RWPE1 (cell line): ENCODE measurements around the gene EFCAB7.
A peak's percentile ranks its signal among the peaks of the same experiment; 100 is the strongest.

Experiments
- CTCF ChIA-PET: fragments of 350-600 bp; sonication (Branson Sonifier 250); formaldehyde crosslinking; extraction: SDS; loops from one replicate; lab custom pipeline; 2021; lab: Yijun Ruan, JAX
- POLR2A ChIA-PET: fragments of 400-600 bp; formaldehyde crosslinking; extraction: SDS; loops from one replicate; lab custom pipeline; 2020; ENCODE audit warnings: antibody characterized with exemption; ENCODE audit not compliant: low non-redundant PET; lab: Yijun Ruan, JAX
- DNase-seq: peaks from one replicate; pipeline ENCODE4 v3.0.0; 2012; ENCODE audit warnings: low spot score
- H3K27ac ChIP-seq: fragments of 450-650 bp; 2 replicates; pipeline ENCODE4 v1.5.1; 2017
- CTCF ChIP-seq: fragments of 450-650 bp; conservative IDR thresholded peaks from 2 replicates; pipeline ENCODE4 v1.5.1; 2017; ENCODE audit warnings: low read depth, mild to moderate bottlenecking

Gene EFCAB7

DNA sequence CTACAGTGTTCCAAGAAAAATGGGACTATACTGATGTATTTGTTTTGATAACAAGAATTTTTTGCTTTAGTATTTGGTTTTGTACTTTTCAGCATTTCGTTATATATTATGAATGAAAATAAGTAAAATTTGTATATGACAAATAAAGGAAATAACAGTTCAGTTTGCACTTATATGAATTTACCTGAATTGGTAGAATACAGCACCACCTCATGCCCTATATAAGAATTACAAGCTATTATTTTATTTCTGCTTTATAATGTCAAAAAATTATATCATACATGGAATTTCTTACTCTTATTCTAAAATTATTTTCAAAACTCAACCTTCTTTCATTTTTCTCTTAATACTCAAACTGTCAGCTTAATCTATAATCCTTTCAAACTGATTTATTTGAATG is 14.6 kb downstream of the EFCAB7 start:
- H3K27ac ChIP-seq = no peak overlapping the region
- DNase-seq = peak; percentile 11
- ChIA-PET POLR2A (no interaction called here), CTCF (interaction anchor here (0.5 to 1.6 kb wide), 11 partner anchors 8 to 711 kb away, joined by 3 to 6 read pairs (median 3); no protein-coding TSS in a partner anchor)
- peak; percentile 61 for TF ChIP-seq CTCF

DNA sequence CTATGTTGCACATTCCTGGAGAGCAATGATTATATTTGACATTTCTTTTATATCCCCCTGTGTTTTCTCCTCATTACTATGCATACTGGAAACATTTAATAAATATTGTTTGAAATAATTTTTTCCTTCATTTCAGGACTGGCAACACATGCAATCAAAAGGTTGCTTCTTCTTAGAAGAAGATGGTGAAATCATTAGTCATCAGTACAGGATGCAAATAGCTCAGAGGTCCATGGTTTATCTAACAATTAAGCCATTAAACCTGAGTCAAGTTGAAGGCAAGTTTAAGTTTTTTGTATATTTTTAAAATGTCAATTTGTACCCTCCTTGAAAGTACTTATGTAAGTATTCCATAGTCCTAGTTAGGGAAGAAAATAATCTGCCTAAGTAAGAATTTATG is 22.5 kb downstream of the EFCAB7 start:
- CTCF ChIA-PET = interaction anchor here (0.6 kb wide), 1 partner anchor 8 kb away, joined by 3 read pairs; no protein-coding TSS in a partner anchor
- DNase-seq = peak; percentile 27
- peak overlapping the region; percentile 60 for H3K27ac ChIP-seq
- POLR2A ChIA-PET = no interaction called here
- no peak for TF ChIP-seq CTCF

- CTCF ChIA-PET = no interaction called here
- peak; percentile 32 for DNase-seq
- H3K27ac ChIP-seq = peak overlapping the region; percentile 24; the same call in 1 of the 2 replicates
- no peak for TF ChIP-seq CTCF
- POLR2A ChIA-PET = no interaction called here
These were observed 24.4 kb downstream of the EFCAB7 start for GRCh38 chr1:63547621-63548294.

GRCh38 chr1:63548303-63548702 is 25.0 kb downstream of the EFCAB7 start:
- no peak for TF ChIP-seq CTCF
- POLR2A ChIA-PET = no interaction called here
- CTCF ChIA-PET = no interaction called here
- H3K27ac ChIP-seq = no peak overlapping the region
- DNase-seq = no peak

GRCh38 chr1:63548877-63549276 is 25.6 kb downstream of the EFCAB7 start:
- DNase-seq = no peak
- POLR2A ChIA-PET = no interaction called here
- TF ChIP-seq CTCF = no peak
- CTCF ChIA-PET = no interaction called here
- H3K27ac ChIP-seq = no peak overlapping the region

DNA sequence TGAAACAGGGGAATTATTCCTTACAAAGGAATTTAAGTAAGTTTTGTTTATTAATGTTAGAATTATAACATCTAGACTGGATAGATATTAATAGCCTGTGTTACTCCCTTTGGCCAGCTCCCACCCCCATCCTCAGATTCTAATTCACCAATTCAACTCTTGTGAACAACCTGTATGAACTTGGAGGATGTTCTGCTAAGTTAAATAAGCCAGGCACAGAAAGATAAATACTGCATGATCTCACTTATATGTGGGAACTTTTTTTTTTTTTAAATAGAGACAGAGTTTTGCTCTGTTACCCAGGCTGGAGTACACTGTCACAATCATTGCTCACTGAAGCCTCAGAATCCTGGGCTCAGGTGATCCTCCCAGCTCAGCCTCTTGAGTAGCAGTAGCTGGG is 32.2 kb downstream of the EFCAB7 start:
- ChIA-PET CTCF (no interaction called here), POLR2A (no interaction called here)

More for the DNA sequence above, 32.2 kb downstream of the EFCAB7 start:
- no peak for TF ChIP-seq CTCF
- no peak for DNase-seq
- H3K27ac ChIP-seq = no peak overlapping the region
